K562 (cell line): ENCODE data around the gene HSPA6. TPM values are rescaled to one million over a fixed set of nuclear protein-coding genes. Genes with fewer than 3 reads are reported as not detected.
"Not testable (repeated sequence)": the region's sequence is repeated elsewhere in the genome, so short reads cannot be mapped to it uniquely, and the experiment has no call there.

Experiments used
- ATAC-seq: fragments of 200-7000 bp; cut with Tn5 transposase; 3 replicates; pipeline ENCODE4 v1.9.1; 2020; ENCODE audit warnings: moderate library complexity
- BruUV-seq: library from RNA; stranded (reverse); fragments of 400-500 nt; replicated peaks from 2 replicates; lab custom pipeline; 2021; lab: Mats Ljungman, UMichigan
- CTCF ChIA-PET: fragments of 300-600 bp; formaldehyde crosslinking; extraction: SDS; loops from one replicate; lab custom pipeline; 2021; ENCODE audit warnings: low intra/inter-chr PET ratio; lab: Yijun Ruan, JAX
- POLR2A ChIA-PET: fragments of 300-600, 350-650 bp; sonication (Branson Sonifier 250); formaldehyde crosslinking; extraction: SDS; loops from one replicate; lab custom pipeline; 2021; ENCODE audit warnings: antibody characterized with exemption, inconsistent platforms; lab: Yijun Ruan, JAX
- DNase-seq, 4 experiments: peaks; one replicate each; pipeline versions ENCODE4 v3.0.0 to v3.0.0-alpha.2; 2011 to 2018; ENCODE audit warnings: low spot score in 3 of 4, mixed read lengths in 3 of 4; ENCODE audit errors: extremely low read depth in 1 of 4
- FAIRE-seq: peaks from 2 replicates; lab custom pipeline; 2011; peaks lifted over from hg19 to GRCh38; lab: Jason Lieb, UNC
- H2AFZ ChIP-seq: 2 replicates; pipeline ENCODE4 v1.6.0; 2011; ENCODE audit warnings: low read depth, low read length, control low read depth, inconsistent platforms
- H3K27ac ChIP-seq: fragments of 200-600 bp; 3 replicates; pipeline ENCODE4 v1.8.0; 2011; ENCODE audit warnings: low read depth, mild to moderate bottlenecking, control low read depth, inconsistent platforms, low read length, moderate library complexity, mixed read lengths; ENCODE audit errors: extremely low read depth
- H3K27me3 ChIP-seq, 2 experiments: fragments of 300-600 bp in 1 of 2; 2 replicates in 1 of 2; 3 replicates in 1 of 2; pipeline versions ENCODE4 v1.6.0 to v1.8.0; 2011; ENCODE audit warnings: inconsistent platforms in 2 of 2, low read length in 2 of 2, mild to moderate bottlenecking in 1 of 2, mixed read lengths in 1 of 2, moderate library complexity in 1 of 2; ENCODE audit not compliant: control insufficient read depth in 2 of 2, insufficient read depth in 2 of 2
- H3K36me3 ChIP-seq: fragments of 300-600 bp; 3 replicates; pipeline ENCODE4 v1.8.0; 2011; ENCODE audit warnings: mild to moderate bottlenecking, low read length, inconsistent platforms; ENCODE audit not compliant: control insufficient read depth, insufficient read depth
- H3K4me1 ChIP-seq, 2 experiments: fragments of 200-600 bp in 1 of 2; replicated peaks in 1 of 2; 2 replicates in 1 of 2; 3 replicates in 1 of 2; pipeline versions ENCODE4 v1.5.1 to v1.8.0; 2011; ENCODE audit warnings: inconsistent platforms in 2 of 2, low read length in 2 of 2, mild to moderate bottlenecking in 1 of 2, mixed read lengths in 1 of 2, moderate library complexity in 1 of 2; ENCODE audit not compliant: control insufficient read depth in 2 of 2, insufficient read depth in 2 of 2
- H3K4me2 ChIP-seq: 2 replicates; pipeline ENCODE4 v1.6.1; 2011; ENCODE audit warnings: low read length, control low read depth, inconsistent platforms, mixed read lengths; ENCODE audit not compliant: insufficient read depth
- H3K4me3 ChIP-seq: fragments of 200-600 bp; sonication (generic), shearing (Covaris generic); 2 replicates; pipeline ENCODE4 v1.5.1; 2016; ENCODE audit warnings: control low read depth, inconsistent platforms
- H3K79me2 ChIP-seq: fragments of 200-600 bp; 3 replicates; pipeline ENCODE4 v1.8.0; 2011; ENCODE audit warnings: low read length, inconsistent platforms; ENCODE audit not compliant: control insufficient read depth, insufficient read depth
- H3K9ac ChIP-seq, 2 experiments: 2 replicates each; pipeline versions ENCODE4 v1.6.0 to v1.6.1; 2011; ENCODE audit warnings: low read depth in 2 of 2, low read length in 2 of 2, control low read depth in 1 of 2, inconsistent platforms in 1 of 2, mild to moderate bottlenecking in 1 of 2, mixed read lengths in 1 of 2; ENCODE audit not compliant: insufficient read depth in 1 of 2
- H3K9me1 ChIP-seq: one replicate; pipeline ENCODE4 v1.6.0; 2011; ENCODE audit warnings: inconsistent platforms, mild to moderate bottlenecking, low read length, moderate library complexity; ENCODE audit not compliant: control insufficient read depth, insufficient read depth
- H3K9me3 ChIP-seq: replicated peaks from 2 replicates; pipeline ENCODE4 v1.5.1; 2011; ENCODE audit warnings: low read depth, low read length, inconsistent platforms; ENCODE audit not compliant: control insufficient read depth, insufficient read depth
- H4K20me1 ChIP-seq: replicated peaks from 2 replicates; pipeline ENCODE4 v1.6.1; 2011; ENCODE audit warnings: low read length, inconsistent platforms, mixed read lengths; ENCODE audit not compliant: control insufficient read depth, insufficient read depth
- BACH1 ChIP-seq: fragments of 200-800 bp; sonication (Bioruptor generic); IDR thresholded peaks from 2 replicates; pipeline ENCODE4 v1.6.1; 2016; ENCODE audit warnings: missing genetic modification characterization, missing compliant biosample characterization
- CBFA2T3 ChIP-seq: fragments of 450-650 bp; IDR thresholded peaks from 2 replicates; pipeline ENCODE4 v1.6.1; 2017
- DMBX1 ChIP-seq: fragments of 250-450 bp; sonication (Bioruptor Pico); IDR thresholded peaks from 2 replicates; pipeline ENCODE4 v1.8.0; 2022; ENCODE audit warnings: inconsistent platforms, mild to moderate bottlenecking, moderate library complexity, borderline replicate concordance
- FOSL1 ChIP-seq: fragments of 200-800 bp; sonication (Bioruptor generic); conservative IDR thresholded peaks from 2 replicates; pipeline ENCODE4 v1.6.1; 2016; ENCODE audit warnings: missing genetic modification characterization, missing compliant biosample characterization
- FOXJ2 ChIP-seq: fragments of 200-800 bp; sonication (Bioruptor generic); IDR thresholded peaks from 2 replicates; pipeline ENCODE4 v1.6.1; 2016; ENCODE audit warnings: missing genetic modification characterization, missing compliant biosample characterization
- GTF2E2 ChIP-seq: fragments of 200-800 bp; sonication (Bioruptor generic); IDR thresholded peaks from 2 replicates; pipeline ENCODE4 v1.6.1; 2016; ENCODE audit warnings: missing genetic modification characterization, missing compliant biosample characterization
- NR2C1 ChIP-seq, 2 experiments: fragments of 450-650 bp; IDR thresholded peaks; 2 replicates each; pipeline ENCODE4 v1.6.1; 2017; ENCODE audit warnings: mild to moderate bottlenecking in 2 of 2, antibody characterized with exemption in 1 of 2, inconsistent platforms in 1 of 2, missing compliant biosample characterization in 1 of 2, missing genetic modification characterization in 1 of 2
- NR2C2 ChIP-seq, 2 experiments: fragments of 200-800 bp in 1 of 2; sonication (Bioruptor generic) in 1 of 2; sonication (generic) in 1 of 2; formaldehyde crosslinking in 1 of 2; IDR thresholded peaks; 2 replicates each; pipeline versions ENCODE4 v1.6.1 to v1.8.0; 2016 to 2022; ENCODE audit warnings: mild to moderate bottlenecking in 1 of 2, missing compliant biosample characterization in 1 of 2, missing genetic modification characterization in 1 of 2, missing genetic modification reagents in 1 of 2
- TEAD1 ChIP-seq, 2 experiments: fragments of 450-650 bp in 1 of 2; sonication (generic) in 1 of 2; formaldehyde crosslinking; IDR thresholded peaks; 2 replicates each; pipeline versions ENCODE4 v1.4.0 to v1.8.0; 2020 to 2022; ENCODE audit warnings: mild to moderate bottlenecking in 2 of 2, missing genetic modification reagents in 1 of 2
- ZFP1 ChIP-seq: fragments of 450-650 bp; formaldehyde crosslinking; IDR thresholded peaks from 2 replicates; pipeline ENCODE4 v1.4.0; 2020; ENCODE audit warnings: mild to moderate bottlenecking, mixed read lengths
- ZKSCAN8 ChIP-seq: fragments of 200-800 bp; sonication (Bioruptor generic); IDR thresholded peaks from 2 replicates; pipeline ENCODE4 v1.6.1; 2016; ENCODE audit warnings: missing genetic modification characterization, missing compliant biosample characterization
- ZNF197 ChIP-seq: fragments of 200-800 bp; sonication (Bioruptor generic); IDR thresholded peaks from 2 replicates; pipeline ENCODE4 v1.6.1; 2016; ENCODE audit warnings: low read depth, missing genetic modification characterization, missing compliant biosample characterization
- ZNF644 ChIP-seq: fragments of 200-800 bp; sonication (Bioruptor generic); IDR thresholded peaks from 2 replicates; pipeline ENCODE4 v1.6.1; 2016; ENCODE audit warnings: low read depth, missing genetic modification characterization, missing compliant biosample characterization
- WGBS: fragments of 100-300 bp; shearing (Covaris generic); methylation state at CpG from one replicate; pipeline ENCODE4 v1.1.6; 2016; ENCODE audit warnings: low coverage, mixed read lengths; ENCODE audit not compliant: insufficient coverage; ENCODE audit errors: missing lambda C conversion rate; 5-methylcytosine and 5-hydroxymethylcytosine counted together
- in situ Hi-C: fragments of 300-500 bp; cut with MboI; formaldehyde crosslinking; loops from 4 replicates; pipeline ENCODE4 v1.15.0; 2018; ENCODE audit warnings: inconsistent platforms, mixed read lengths
- intact Hi-C: fragments of 100-400 bp; cut with micrococcal nuclease; formaldehyde crosslinking; loops from 2 replicates; pipeline ENCODE4 v1.14.2; 2022
- polyA plus RNA-seq, 8 experiments: library from polyadenylated mRNA; depleted of rRNA in 4 of 8; stranded (reverse) in 5 of 8; unstranded in 3 of 8; fragments of >200 nt; fragmentation: Nextera tagmentation in 2 of 8; fragmentation: Illumina TruSeq in 1 of 8; extraction: Ambion mirVana in 2 of 8; extraction: Trizol in 1 of 8; gene quantifications; 2 replicates each; pipeline versions ENCODE4 v1.2.1 to v1.2.3, GENCODE V29; 2011 to 2014; ENCODE audit warnings: inconsistent platforms in 1 of 8, missing spikeins in 1 of 8
- total RNA-seq, 7 experiments: library from RNA; depleted of rRNA in 6 of 7; stranded (reverse); fragments of >200 nt in 6 of 7; fragmentation: Illumina TruSeq in 2 of 7; extraction: Trizol in 2 of 7; gene quantifications; 2 replicates each; pipeline versions ENCODE4 v1.2.1 to v1.2.3, GENCODE V29; 2011 to 2021; ENCODE audit warnings: low replicate concordance in 1 of 7
- TF ChIP-seq, protein P1 (sequence below), 2 experiments: fragments of 200-800 bp in 1 of 2; sonication (Bioruptor generic) in 1 of 2; sonication (generic) in 1 of 2; formaldehyde crosslinking in 1 of 2; IDR thresholded peaks in 1 of 2; conservative IDR thresholded peaks in 1 of 2; 2 replicates each; pipeline versions ENCODE4 v1.5.0 to v1.6.1; 2016 to 2020; ENCODE audit warnings: missing compliant biosample characterization in 1 of 2, missing genetic modification characterization in 1 of 2, missing genetic modification reagents in 1 of 2
- TF ChIP-seq, protein P2 (sequence below): fragments of 200-800 bp; sonication (Bioruptor generic); IDR thresholded peaks from 2 replicates; pipeline ENCODE4 v1.6.1; 2017; ENCODE audit warnings: missing genetic modification characterization, missing compliant biosample characterization

Gene HSPA6
- total and polyA plus RNA-seq, 9 of the 15 experiments (the other 6 are each of a cell fraction or from before 2014, with no cell fraction given) = 0.15 to 10.0 (median 2.4) TPM

DNA sequence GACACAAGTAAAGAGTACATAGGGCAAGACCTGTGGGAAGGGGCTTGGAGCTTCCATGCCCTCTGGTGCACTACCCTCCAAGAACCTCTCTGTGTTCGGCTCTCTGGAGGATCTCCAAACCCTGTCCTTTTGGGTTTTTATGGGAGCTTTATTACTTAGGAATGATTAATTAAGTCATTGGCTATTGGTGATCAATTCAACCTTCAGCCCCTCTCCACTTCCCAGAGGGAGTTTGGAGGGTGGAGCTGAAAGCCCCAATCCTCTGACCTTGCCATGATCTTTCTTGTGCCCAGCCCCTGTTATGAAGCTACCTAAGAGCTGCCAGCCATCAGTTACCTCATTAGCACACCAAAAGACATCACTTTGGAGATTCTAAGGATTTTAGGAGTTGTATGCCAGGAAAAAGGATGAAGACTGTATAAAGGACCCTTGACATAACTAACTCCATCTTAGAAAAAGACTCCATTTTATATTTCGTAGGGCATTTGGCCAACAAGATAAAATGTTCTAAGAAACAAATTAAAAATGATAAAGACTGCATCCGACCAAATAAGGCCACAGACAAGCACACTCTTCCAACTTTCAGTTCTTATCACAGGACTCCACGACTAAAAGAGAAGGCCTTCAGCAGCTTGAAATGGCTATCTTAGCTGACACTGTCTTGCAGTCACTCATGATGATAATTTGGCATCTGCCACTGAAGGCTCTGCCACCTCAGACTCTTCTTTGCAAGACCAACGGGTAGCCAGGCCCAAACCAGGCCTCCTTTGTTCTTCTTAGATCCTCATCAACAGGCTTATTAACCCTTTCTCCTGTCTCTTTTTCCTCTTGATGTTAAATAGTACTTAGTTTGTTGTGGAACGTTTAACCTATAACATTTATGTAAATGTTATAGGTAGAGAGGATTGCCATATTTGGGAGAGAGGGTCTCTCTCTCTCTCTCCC is 33.4 kb downstream of the HSPA6 start:
- H3K36me3 ChIP-seq; H3K27me3 ChIP-seq; H3K9me3 ChIP-seq; intact Hi-C loops; BruUV-seq; CTCF ChIA-PET; H3K4me3 ChIP-seq; POLR2A ChIA-PET; H4K20me1 ChIP-seq; H3K9me1 ChIP-seq; H3K79me2 ChIP-seq; TF ChIP-seq NR2C1 (IDR thresholded peaks at IDR 0.05); NR2C2 (CRISPR knock-in tag; IDR thresholded peaks at IDR 0.05): not testable (repeated sequence)
- WGBS = 14% methylated on average over 4 of the region's 6 CpGs
- FAIRE-seq (peak; percentile 65), DNase-seq (peak in 1 of 4 experiments; percentile 71), ATAC-seq (peak; percentile 60)
- H2AFZ ChIP-seq = peak overlapping the region; percentile 64; the same call in 1 of the 2 replicates
- peak overlapping the region; percentile 51 for H3K27ac ChIP-seq
- H3K9ac ChIP-seq = peak overlapping the region in 1 of 2 experiments; percentile 82; a peak in 1 of 4 replicates
- peaks cover 3 to 22% of the 10 kb centered on the region in 2 experiments; a peak in 3 of 5 replicates for H3K4me1 ChIP-seq
- in situ Hi-C loops = loop anchor here (5.0 kb wide), 1 partner anchor 80 kb away; no protein-coding TSS in a partner anchor
- 0 out of 2 replicates have a peak overlapping the region, but pooled peaks have one; percentile 36 for H3K4me2 ChIP-seq
- TF ChIP-seq ZNF197 (peak; percentile 95), NR2C1 (tag; IDR thresholded peaks at IDR 0.05) (peak; percentile 60), GTF2E2 (tag) (0 out of 2 replicates have a peak, but pooled peaks have one; percentile 38), ZFP1 (0 out of 2 replicates have a peak, but pooled peaks have one; percentile 12), ZKSCAN8 (CRISPR knock-in tag) (peak; percentile 95), ZNF644 (tag) (peak; percentile 96), NR2C2 (tag; IDR thresholded peaks at IDR 0.05) (peak; percentile 61; the same call in 1 of the 2 replicates), CBFA2T3 (peak; percentile 50), FOXJ2 (tag) (peak; percentile 56; the same call in 1 of the 2 replicates), TEAD1 (CRISPR knock-in tag; IDR thresholded peaks at IDR 0.05) (0 out of 4 replicates have a peak, but pooled peaks of 1 of the 2 experiments have one; percentile 14), DMBX1 (CRISPR knock-in tag) (peak; percentile 49; the same call in 1 of the 2 replicates), BACH1 (peak; percentile 91), FOSL1 (tag) (peak; percentile 40; the same call in 1 of the 2 replicates)
- TF ChIP-seq, protein P1, sequence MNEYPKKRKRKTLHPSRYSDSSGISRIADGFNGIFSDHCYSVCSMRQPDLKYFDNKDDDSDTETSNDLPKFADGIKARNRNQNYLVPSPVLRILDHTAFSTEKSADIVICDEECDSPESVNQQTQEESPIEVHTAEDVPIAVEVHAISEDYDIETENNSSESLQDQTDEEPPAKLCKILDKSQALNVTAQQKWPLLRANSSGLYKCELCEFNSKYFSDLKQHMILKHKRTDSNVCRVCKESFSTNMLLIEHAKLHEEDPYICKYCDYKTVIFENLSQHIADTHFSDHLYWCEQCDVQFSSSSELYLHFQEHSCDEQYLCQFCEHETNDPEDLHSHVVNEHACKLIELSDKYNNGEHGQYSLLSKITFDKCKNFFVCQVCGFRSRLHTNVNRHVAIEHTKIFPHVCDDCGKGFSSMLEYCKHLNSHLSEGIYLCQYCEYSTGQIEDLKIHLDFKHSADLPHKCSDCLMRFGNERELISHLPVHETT (CRISPR knock-in tag; conservative IDR thresholded peaks at IDR 0.05 in 1 of 2, IDR thresholded peaks at IDR 0.05 in 1 of 2) = peak in 1 of 2 experiments; percentile 97; a peak in 2 of 4 replicates
- TF ChIP-seq, protein P2, sequence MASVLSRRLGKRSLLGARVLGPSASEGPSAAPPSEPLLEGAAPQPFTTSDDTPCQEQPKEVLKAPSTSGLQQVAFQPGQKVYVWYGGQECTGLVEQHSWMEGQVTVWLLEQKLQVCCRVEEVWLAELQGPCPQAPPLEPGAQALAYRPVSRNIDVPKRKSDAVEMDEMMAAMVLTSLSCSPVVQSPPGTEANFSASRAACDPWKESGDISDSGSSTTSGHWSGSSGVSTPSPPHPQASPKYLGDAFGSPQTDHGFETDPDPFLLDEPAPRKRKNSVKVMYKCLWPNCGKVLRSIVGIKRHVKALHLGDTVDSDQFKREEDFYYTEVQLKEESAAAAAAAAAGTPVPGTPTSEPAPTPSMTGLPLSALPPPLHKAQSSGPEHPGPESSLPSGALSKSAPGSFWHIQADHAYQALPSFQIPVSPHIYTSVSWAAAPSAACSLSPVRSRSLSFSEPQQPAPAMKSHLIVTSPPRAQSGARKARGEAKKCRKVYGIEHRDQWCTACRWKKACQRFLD (CRISPR knock-in tag) = peak; percentile 98
